ENCODE data around the gene ZNF562. TPM values are rescaled to one million over a fixed set of nuclear protein-coding genes. Genes with fewer than 3 reads are reported as not detected.
"Not testable (repeated sequence)": the region's sequence is repeated elsewhere in the genome, so short reads cannot be mapped to it uniquely, and the experiment has no call there.

ZNF562 gene
- total and polyA plus RNA-seq, 7 donors = 1.5 to 17.6 (median 7.3) TPM

DNA sequence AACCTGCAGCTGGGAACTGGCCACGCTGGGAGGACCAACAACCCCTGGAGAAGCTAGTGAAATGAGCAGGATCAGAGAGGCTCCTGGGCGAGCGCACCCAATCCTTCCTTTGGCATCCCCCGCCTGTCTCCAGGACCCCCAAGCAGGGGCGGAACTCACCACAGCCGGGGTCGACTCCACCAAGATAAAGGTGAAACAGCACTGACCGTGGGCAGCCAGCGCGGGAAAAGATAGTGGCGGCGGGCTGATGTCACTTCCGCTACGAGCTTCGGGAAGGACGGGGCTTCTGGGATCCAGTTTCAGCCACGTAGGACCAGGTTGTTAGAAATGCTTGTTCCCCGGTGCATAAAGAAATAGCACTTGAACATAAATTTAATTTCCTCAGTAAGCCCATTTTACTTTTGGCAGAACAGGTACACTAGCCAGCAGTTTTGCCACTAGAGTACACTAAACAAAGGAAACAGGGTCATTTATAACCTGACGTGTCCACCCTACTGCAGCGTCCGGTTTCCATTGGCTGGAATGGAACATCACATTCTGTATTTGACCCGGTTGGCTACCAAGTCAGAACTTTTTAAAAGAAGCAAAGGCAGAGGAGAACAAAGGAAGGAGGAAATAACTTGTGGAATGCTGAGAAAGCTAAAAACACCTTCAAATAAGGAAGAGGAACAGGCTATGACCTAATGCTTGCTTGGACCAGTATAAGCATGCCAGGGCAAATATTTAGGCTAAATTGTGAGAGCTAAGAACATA lies 25.5 kb upstream of the ZNF562 start:
- Histone ChIP-seq H3K27ac (no peak overlapping the region), H3K4me1 (no peaks in the 10 kb centered on the region), H3K4me3 (no peak overlapping the region), H3K36me3 (ENCODE audit: insufficient read depth in 1 of 2, low read depth in 1 of 2) (no peaks in the 10 kb centered on the region), H3K27me3 (ENCODE audit: insufficient read depth in 3 of 3, low read length in 2 of 3) (peaks cover 0 to 2% (median 0%) of the 10 kb centered on the region in 3 donors), H3K9me3 (no peaks in the 10 kb centered on the region)
- WGBS, 3 donors = 88 to 89% (median 89%) methylated on average over 22 of the region's 22 CpGs
- intact Hi-C loops (cut with DNase I) = no loop called here
- DNase-seq (no peak), ATAC-seq (no peak)
- TF ChIP-seq CTCF (IDR thresholded peaks at IDR 0.05) = no peak

DNA sequence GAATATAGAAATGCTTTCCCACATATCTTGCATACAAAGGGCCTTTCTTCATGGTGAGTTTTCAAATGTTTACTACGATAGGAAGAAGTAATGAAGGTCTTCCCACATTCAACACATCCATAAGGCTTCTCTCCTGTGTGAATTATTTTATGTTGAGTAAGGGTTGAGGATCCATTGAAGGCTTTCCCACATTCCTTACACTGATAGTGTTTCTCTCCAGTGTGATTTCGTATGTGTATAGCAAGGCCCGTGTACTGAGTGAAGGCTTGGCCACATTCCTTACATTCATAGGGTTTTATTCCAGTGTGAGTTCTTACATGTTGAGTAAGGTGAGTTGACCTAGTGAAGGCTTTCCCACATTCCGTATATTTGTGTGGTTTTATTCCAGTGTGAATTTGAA lies 15.4 kb upstream of the ZNF562 start:
- WGBS, 3 donors = 47 to 56% (median 53%) methylated on average over 4 of the region's 4 CpGs
- H3K36me3 ChIP-seq (ENCODE audit: insufficient read depth in 1 of 2, low read depth in 1 of 2); DNase-seq; H3K27ac ChIP-seq; ATAC-seq; H3K27me3 ChIP-seq (ENCODE audit: insufficient read depth in 3 of 3, low read length in 2 of 3); H3K4me3 ChIP-seq; H3K9me3 ChIP-seq; intact Hi-C loops (cut with DNase I); H3K4me1 ChIP-seq: not testable (repeated sequence)

DNA sequence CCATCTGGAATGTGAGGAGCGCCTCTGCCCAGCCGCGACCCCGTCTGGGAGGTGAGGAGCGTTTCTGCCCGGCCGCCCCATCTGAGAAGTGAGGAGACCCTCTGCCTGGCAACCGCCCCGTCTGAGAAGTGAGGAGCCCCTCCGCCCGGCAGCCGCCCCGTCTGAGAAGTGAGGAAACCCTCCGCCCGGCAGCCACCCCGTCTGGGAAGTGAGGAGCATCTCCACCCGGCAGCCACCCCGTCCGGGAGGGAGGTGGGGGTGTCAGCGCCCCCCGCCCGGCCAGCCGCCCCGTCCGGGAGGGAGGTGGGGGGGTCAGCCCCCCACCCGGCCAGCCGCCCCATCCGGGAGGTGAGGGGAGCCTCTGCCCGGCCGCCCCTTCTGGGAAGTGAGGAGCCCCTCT lies 5.1 kb upstream of the ZNF562 start:
- 91 to 97% (median 94%) methylated on average over 15 to 30 of the region's 30 CpGs for WGBS, 3 donors
- DNase-seq; H3K36me3 ChIP-seq (ENCODE audit: insufficient read depth in 1 of 2, low read depth in 1 of 2); ATAC-seq; H3K4me3 ChIP-seq; H3K9me3 ChIP-seq; H3K27ac ChIP-seq; H3K27me3 ChIP-seq (ENCODE audit: insufficient read depth in 3 of 3, low read length in 2 of 3); H3K4me1 ChIP-seq; intact Hi-C loops (cut with DNase I): not testable (repeated sequence)

GRCh38 chr19:9675358-9675901 lies 530 bp upstream of the ZNF562 start:
- H3K4me1 ChIP-seq; H3K27me3 ChIP-seq (ENCODE audit: insufficient read depth in 3 of 3, low read length in 2 of 3); H3K36me3 ChIP-seq (ENCODE audit: insufficient read depth in 1 of 2, low read depth in 1 of 2); DNase-seq; ATAC-seq; intact Hi-C loops (cut with DNase I): not testable (repeated sequence)
- H3K27ac ChIP-seq = peak overlapping the region; percentile 85
- WGBS, 3 donors = 56 to 57% (median 56%) methylated on average over 20 of the region's 20 CpGs
- peaks cover 18% of the 10 kb centered on the region for H3K9me3 ChIP-seq
- H3K4me3 ChIP-seq = peak overlapping the region; percentile 82

GRCh38 chr19:9673912-9674662 lies 813 bp downstream of the ZNF562 start:
- peak overlapping the region; percentile 85 for H3K27ac ChIP-seq
- DNase-seq (no peak), ATAC-seq (peak in 1 of 4 donors; percentile 37)
- H3K4me1 ChIP-seq = no peaks in the 10 kb centered on the region
- H3K36me3 ChIP-seq (ENCODE audit: insufficient read depth in 1 of 2, low read depth in 1 of 2) = peaks cover 5 to 8% of the 10 kb centered on the region in 2 donors
- H3K9me3 ChIP-seq = peaks cover 18% of the 10 kb centered on the region
- peak overlapping the region; percentile 82 for H3K4me3 ChIP-seq
- intact Hi-C loops (cut with DNase I) = no loop called here
- no peak for TF ChIP-seq CTCF (IDR thresholded peaks at IDR 0.05)
- 35 to 36% (median 36%) methylated on average over 13 of the region's 13 CpGs for WGBS, 3 donors
- no peaks in the 10 kb centered on the region for H3K27me3 ChIP-seq (ENCODE audit: insufficient read depth in 3 of 3, low read length in 2 of 3)

GRCh38 chr19:9672893-9673292 lies 2.0 kb downstream of the ZNF562 start:
- H3K4me1 ChIP-seq = no peaks in the 10 kb centered on the region
- no peak overlapping the region for H3K4me3 ChIP-seq
- H3K9me3 ChIP-seq = peaks cover 29% of the 10 kb centered on the region
- H3K27me3 ChIP-seq (ENCODE audit: insufficient read depth in 3 of 3, low read length in 2 of 3) = no peaks in the 10 kb centered on the region
- intact Hi-C loops (cut with DNase I) = no loop called here
- DNase-seq (no peak), ATAC-seq (no peak)
- no peak overlapping the region for H3K27ac ChIP-seq
- 97 to 99% (median 97%) methylated on average over 4 of the region's 4 CpGs for WGBS, 3 donors
- TF ChIP-seq CTCF (IDR thresholded peaks at IDR 0.05) = no peak
- peaks cover 5 to 8% of the 10 kb centered on the region in 2 donors for H3K36me3 ChIP-seq (ENCODE audit: insufficient read depth in 1 of 2, low read depth in 1 of 2)

Measured in psoas muscle (tissue), 8 donors.